ENCODE data around the gene PARVB. TPM values are rescaled to one million over a fixed set of nuclear protein-coding genes. Genes with fewer than 3 reads are reported as not detected.

Gene PARVB
- total RNA-seq, 4 donors from 2014 or later, result 120 to 201 (median 147) TPM

GRCh38 chr22:44033694-44034093 lies 9.6 kb downstream of the PARVB start:
- peak overlapping the region; percentile 94 to 98 (median 97) for H3K27ac ChIP-seq
- H3K27me3 ChIP-seq, result no peaks in the 10 kb centered on the region
- H3K4me1 ChIP-seq, result peaks cover 72 to 84% of the 10 kb centered on the region in 2 donors
- peak; percentile 82 to 83 for DNase-seq
- H3K36me3 ChIP-seq, result no peaks in the 10 kb centered on the region
- TF ChIP-seq CTCF (IDR thresholded peaks at IDR 0.05 in 4 of 5, conservative IDR thresholded peaks at IDR 0.05 in 1 of 5) (no peak), POLR2A (IDR thresholded peaks at IDR 0.05) (peak; percentile 35 to 72)
- no peak overlapping the region for H3K4me3 ChIP-seq
- H3K9me3 ChIP-seq, result no peaks in the 10 kb centered on the region
- ATAC-seq, result peak; percentile 58 to 68
- intact Hi-C loops (cut with DNase I; ENCODE audit: low total_unique reads) (loop anchor here (2.0 kb wide), 1 partner anchor 23 kb away; no protein-coding TSS in a partner anchor), in situ Hi-C loops (cut with MboI; ENCODE audit: low sequenced_read_pairs in 4 of 4) (no loop called here)

GRCh38 chr22:44037519-44038375 lies 13.6 kb downstream of the PARVB start:
- ATAC-seq, result peak; percentile 95 to 96

GRCh38 chr22:44039566-44040171 lies 15.6 kb downstream of the PARVB start:
- peak overlapping the region in 3 of 4 donors; percentile 94 to 98 (median 97) for H3K27ac ChIP-seq
- intact Hi-C loops (cut with DNase I; ENCODE audit: low total_unique reads), result no loop called here
- DNase-seq (no peak), ATAC-seq (no peak)
- no peaks in the 10 kb centered on the region for H3K9me3 ChIP-seq
- in situ Hi-C loops (cut with MboI; ENCODE audit: low sequenced_read_pairs in 4 of 4), result no loop called here
- no peaks in the 10 kb centered on the region for H3K36me3 ChIP-seq
- H3K4me3 ChIP-seq, result no peak overlapping the region
- H3K27me3 ChIP-seq, result no peaks in the 10 kb centered on the region
- H3K4me1 ChIP-seq, result peaks cover 34 to 42% of the 10 kb centered on the region in 2 donors
- no peak for TF ChIP-seq CTCF (IDR thresholded peaks at IDR 0.05 in 4 of 5, conservative IDR thresholded peaks at IDR 0.05 in 1 of 5)
- no peak for TF ChIP-seq POLR2A (IDR thresholded peaks at IDR 0.05)

More at GRCh38 chr22:44037519-44038375, 13.6 kb downstream of the PARVB start:
- no peak for TF ChIP-seq CTCF (IDR thresholded peaks at IDR 0.05 in 4 of 5, conservative IDR thresholded peaks at IDR 0.05 in 1 of 5)
- TF ChIP-seq POLR2A (IDR thresholded peaks at IDR 0.05), result peak; percentile 36 to 70
- intact Hi-C loops (cut with DNase I; ENCODE audit: low total_unique reads), result loop anchor here (2.0 kb wide), 1 partner anchor 47 kb away; no protein-coding TSS in a partner anchor
- H3K27me3 ChIP-seq, result no peaks in the 10 kb centered on the region
- H3K27ac ChIP-seq, result peak overlapping the region; percentile 94 to 98 (median 97)
- no peaks in the 10 kb centered on the region for H3K9me3 ChIP-seq
- no peaks in the 10 kb centered on the region for H3K36me3 ChIP-seq
- peak overlapping the region in 2 of 4 donors; percentile 12 to 17 for H3K4me3 ChIP-seq
- peaks cover 47 to 57% of the 10 kb centered on the region in 2 donors for H3K4me1 ChIP-seq
- peak; percentile 85 to 92 for DNase-seq
- in situ Hi-C loops (cut with MboI; ENCODE audit: low sequenced_read_pairs in 4 of 4), result no loop called here

- in situ Hi-C loops (cut with MboI; ENCODE audit: low sequenced_read_pairs in 4 of 4), result no loop called here
- peak overlapping the region in 3 of 4 donors; percentile 27 to 38 (median 31) for H3K27ac ChIP-seq
Measured at GRCh38 chr22:44042249-44043218, 18.4 kb downstream of the PARVB start.

More at GRCh38 chr22:44042249-44043218, 18.4 kb downstream of the PARVB start:
- intact Hi-C loops (cut with DNase I; ENCODE audit: low total_unique reads), result no loop called here
- H3K4me3 ChIP-seq, result no peak overlapping the region
- DNase-seq (no peak), ATAC-seq (no peak)
- TF ChIP-seq POLR2A (IDR thresholded peaks at IDR 0.05) (no peak), CTCF (IDR thresholded peaks at IDR 0.05 in 4 of 5, conservative IDR thresholded peaks at IDR 0.05 in 1 of 5) (no peak)
- peaks cover 31 to 35% of the 10 kb centered on the region in 2 donors for H3K4me1 ChIP-seq
- no peaks in the 10 kb centered on the region for H3K27me3 ChIP-seq
- no peaks in the 10 kb centered on the region for H3K9me3 ChIP-seq
- no peaks in the 10 kb centered on the region for H3K36me3 ChIP-seq

Data from gastrocnemius medialis (tissue), 4 donors.